NCI-H2029 treated with DMSO at 0.1 percent for 48 hours (cell line): ENCODE measurements around the gene MSH2.

ENCODE experiments used
- DNase-seq: peaks from one replicate; lab custom pipeline; 2025; lab: John Stamatoyannopoulos, UW

The MSH2 gene

DNA sequence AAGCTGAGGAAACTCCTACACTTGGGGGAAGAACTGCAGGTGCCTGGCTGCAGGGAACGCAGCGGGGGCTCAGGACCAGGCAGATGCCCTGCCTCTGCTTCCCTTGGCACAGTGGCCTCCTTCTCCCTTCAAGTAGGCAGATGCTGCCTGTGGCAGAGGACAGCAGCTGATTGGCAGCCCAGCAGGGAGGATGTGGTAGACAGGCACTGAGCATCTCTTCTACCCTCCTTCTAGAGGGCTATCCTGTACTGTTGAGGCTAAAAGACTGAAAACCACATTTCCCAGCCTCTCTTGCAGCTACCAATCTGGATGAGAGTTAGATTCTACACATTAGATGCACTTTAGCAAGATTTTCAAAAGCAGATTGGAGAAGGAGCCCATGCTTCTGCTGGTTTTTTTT lies 105.7 kb downstream of the MSH2 start:
- DNase-seq = no peak

DNA sequence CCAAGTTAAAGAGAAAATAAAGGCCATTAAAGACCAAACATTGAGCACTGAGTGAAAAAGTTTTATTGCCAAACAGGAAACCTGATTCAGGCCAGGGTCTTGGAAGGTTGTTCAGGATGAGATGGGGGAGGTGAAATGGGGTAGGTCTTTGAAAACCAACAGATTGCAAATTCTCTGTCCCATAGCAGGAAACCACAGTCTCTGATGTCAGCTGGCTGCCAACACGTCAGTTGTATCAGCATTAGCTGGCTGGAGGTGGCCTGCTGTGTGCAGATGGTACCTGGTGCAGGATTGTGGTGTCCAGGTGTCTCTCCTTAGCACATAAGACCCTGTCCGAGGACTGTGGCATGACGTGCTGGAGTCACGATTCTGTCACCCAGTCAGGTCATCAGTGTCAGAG lies 106.3 kb downstream of the MSH2 start:
- no peak for DNase-seq

DNA sequence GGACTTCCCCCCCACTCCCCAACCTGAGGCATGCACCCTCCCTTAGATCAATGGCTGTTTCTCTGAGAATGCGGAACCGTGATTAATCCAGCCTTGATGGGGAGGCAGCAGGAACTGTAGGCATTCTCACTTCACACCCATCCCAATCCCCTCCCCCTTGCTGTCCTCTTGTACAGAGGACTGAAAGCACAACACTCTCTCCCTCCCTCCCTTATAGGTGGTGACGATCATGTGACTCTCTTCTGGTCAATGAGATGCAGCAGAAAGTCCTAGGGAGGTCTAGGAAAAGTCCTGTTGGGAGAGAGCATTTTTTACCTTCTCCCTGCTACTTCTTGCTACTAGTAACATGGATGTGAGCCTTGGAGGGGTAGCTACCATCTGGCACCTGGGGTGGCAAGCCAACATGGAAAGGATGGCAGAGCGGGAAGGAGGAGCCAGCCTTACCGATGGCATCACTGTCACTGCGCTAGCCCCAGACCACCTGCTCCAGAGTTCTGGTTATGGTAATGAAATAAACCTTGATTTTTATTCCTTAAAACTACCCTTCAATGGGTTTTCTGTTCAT lies 106.9 kb downstream of the MSH2 start:
- DNase-seq = no peak

- DNase-seq = no peak
Measured at GRCh38 chr2:47510745-47511144, 107.8 kb downstream of the MSH2 start.

DNA sequence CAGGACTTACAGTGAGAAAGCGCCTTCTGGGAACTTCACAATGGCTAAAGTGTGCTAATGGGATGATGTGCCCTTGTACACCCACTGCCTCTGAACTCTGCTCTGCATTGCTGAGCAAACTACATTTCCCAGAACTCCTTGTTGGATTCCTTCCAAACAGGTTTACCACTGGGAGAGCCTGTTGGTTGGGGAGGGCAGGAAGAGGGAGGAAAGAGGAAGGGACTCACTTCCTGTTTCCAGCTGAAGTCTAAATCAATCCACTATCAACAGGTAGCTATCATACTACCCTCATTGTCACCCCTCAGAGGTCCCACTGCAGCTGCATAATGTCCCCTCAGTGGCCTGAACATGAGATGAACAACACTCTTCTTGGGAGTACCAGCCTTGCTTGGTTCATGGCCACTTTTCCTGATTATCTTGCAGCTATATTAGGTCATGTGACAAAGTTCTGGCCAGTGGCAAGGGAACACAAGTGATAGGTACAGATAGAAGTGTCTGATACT lies 109.7 kb downstream of the MSH2 start:
- peak; percentile 2 for DNase-seq

DNA sequence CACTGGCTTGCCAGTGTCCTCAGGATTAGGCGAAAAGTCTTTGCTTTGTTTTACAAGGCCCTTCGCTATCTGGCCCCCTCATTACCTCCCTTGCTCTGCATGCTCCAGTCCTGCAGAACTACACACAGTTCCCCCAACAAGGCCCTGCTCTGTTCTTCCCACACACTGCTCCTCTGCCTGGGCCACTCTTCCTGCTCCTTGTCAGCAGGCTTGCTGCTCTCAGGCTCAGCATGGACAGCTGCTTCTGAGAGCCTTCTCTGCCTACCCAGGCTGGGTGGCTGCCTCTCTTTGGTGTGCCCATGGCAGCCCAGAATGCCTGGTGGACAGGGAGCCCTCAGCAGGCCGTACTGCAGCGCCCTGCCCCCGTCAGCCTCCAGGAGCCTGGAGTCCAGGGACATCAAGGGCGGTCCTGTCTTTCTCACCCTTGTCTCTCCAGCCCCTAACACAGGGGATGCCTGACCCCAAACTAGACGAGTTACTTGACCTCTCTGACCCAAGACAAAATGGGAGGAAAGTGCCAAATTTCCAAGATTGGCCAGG lies 111.1 kb downstream of the MSH2 start:
- DNase-seq = no peak

GRCh38 chr2:47516360-47517104 lies 113.6 kb downstream of the MSH2 start:
- no peak for DNase-seq

GRCh38 chr2:47518497-47519146 lies 115.7 kb downstream of the MSH2 start:
- DNase-seq = no peak

- no peak for DNase-seq
Measured at GRCh38 chr2:47519147-47519537, 116.2 kb downstream of the MSH2 start.

- no peak for DNase-seq
Measured at GRCh38 chr2:47519604-47520301, 116.8 kb downstream of the MSH2 start.

DNA sequence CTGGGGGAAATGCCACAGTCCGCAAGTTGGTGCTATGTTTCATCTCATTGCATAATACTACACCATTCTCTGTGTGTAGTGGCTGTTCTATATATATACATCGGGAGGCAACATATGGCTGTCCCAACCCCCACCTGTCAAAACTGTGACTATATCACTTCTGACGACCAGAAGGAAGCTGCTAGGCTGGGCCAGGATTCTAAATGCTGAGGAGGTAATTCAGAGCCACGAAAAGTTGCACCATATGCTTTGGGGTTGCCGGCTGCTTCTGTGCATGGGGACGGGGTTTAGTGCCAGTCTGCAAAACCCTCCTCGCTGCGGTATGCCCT lies 117.3 kb downstream of the MSH2 start:
- no peak for DNase-seq

DNA sequence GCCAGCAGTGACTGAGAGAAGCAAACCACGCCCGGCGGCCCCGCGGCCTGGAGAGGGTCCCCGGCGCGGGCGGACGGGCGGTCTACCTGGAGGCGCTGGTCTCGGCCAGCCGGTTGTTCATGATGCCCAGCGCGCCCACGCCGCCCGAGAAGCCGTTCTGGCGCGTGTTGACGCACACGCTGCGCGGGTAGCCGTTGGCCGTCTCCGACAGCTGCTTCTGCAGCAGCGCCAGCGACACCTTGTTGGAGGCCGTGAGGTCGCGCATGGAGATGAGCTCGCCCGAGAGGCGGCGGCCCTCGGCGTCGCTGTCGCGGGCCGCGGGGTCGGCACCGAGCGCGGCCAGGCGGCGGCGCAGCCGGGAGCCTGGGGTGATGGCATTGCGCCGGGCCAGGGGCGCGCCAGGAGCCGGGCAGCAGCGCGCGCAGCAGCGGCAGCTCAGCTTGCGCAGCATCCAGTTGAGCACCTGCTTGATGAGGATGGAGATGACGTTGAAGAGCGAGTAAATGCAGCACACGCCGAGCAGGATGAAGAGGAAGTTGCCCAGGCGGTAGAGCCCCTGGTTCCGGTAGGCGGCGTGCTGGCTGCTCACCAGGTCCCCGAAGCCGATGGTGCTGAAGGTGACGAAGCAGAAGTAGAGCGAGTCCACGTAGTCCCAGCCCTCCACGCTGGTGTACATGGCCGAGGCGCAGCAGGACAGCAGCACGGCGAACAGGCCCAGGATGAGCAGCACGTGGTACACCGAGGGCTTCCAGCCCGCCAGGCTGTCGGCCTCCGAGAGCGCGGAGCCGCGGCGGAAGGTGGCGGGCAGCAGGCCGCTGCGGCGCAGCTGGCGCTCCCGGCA lies 118.1 kb downstream of the MSH2 start:
- peak; percentile 50 for DNase-seq

GRCh38 chr2:47521666-47522285 lies 118.8 kb downstream of the MSH2 start:
- no peak for DNase-seq

DNA sequence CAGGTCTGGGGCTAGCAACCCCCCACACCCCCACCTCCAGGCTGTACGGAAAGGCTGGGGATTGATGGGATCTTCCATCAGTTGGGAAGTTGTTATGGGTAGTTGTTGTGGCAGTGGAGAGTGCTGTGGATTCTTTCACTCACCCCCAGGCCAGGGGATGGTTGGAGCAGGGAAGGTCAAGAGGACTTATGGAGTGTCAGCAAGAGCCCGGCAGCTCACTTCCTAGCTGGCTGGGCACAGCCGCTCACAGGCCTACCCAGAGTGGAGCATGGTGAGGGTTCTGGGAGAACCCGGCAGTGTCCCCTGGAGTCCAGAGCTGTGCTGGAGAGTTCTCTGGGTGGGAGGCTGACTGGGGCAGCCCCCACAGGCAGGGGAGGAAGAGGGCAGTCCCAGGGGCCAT lies 122.2 kb downstream of the MSH2 start:
- no peak for DNase-seq

- DNase-seq = no peak
Measured at GRCh38 chr2:47528455-47528854, 125.5 kb downstream of the MSH2 start.

DNA sequence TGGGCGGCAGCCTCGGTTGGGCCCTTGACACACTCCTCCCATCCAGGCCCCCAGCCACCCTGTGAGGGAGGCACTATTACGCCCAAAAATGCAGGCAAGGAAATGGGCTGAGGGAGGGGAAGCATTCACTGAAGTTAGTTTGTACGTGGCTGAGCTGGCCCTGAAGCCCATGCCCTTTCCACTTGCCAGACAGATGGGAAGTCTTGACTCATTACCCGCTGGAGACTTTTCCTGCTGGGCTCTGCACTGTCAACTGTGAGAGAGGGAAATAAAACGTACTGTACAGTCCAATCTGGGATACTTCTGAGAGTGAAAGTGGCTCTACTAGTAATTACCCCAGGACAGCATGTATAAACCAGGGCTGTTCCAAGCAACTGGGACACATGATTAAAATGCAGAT lies 125.9 kb downstream of the MSH2 start:
- DNase-seq = no peak

GRCh38 chr2:47530105-47530760 lies 127.3 kb downstream of the MSH2 start:
- DNase-seq = no peak

DNA sequence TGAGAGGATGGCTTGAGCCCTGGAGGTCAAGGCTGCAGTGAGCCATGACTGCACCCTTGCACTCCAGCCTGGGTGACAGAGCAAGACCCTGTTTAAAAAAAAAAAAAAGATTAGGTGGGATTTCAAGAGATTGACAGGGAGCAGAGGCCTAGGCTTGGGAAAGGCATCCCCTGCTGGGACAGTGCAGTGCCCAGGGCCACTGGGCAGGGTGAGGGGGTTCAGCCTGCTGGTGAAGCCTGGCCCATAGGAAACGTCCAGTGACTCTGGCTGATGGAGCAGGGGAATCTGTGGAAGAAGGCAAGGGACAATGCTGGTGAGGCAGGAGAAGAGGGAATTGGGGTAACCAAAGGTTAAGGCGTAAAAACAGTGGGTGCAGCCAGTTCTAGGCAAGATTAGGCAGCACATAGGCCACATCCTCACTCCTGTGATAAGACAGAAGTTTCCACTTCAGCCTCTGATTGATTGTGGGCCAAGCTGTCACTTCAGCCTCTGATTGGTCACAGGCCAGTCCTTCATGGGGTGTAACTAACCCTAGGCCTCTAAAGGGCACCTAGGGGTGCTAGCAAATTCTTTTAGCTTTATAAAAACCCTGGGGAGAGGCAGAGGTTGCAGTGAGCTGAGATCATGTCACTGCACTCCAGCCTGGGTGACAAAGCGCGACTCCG lies 128.6 kb downstream of the MSH2 start:
- DNase-seq = no peak
